Neural crest cell (in vitro differentiated cells): Measurements from ENCODE around the gene MEGF6. TPM values are rescaled to one million over a fixed set of nuclear protein-coding genes. Genes with fewer than 3 reads are reported as not detected.

ENCODE experiments used
- DNase-seq: peaks from one replicate; pipeline ENCODE4 v3.0.0; 2021; ENCODE audit warnings: low read depth, mixed read lengths, low spot score
- H3K27ac Mint-ChIP-seq: one replicate; pipeline ENCODE4 v1.8.0; 2021; ENCODE audit warnings: mild to moderate bottlenecking, mixed read lengths; ENCODE audit not compliant: unreplicated experiment
- H3K27me3 Mint-ChIP-seq: 2 replicates; pipeline ENCODE4 v1.8.0; 2021; ENCODE audit warnings: low read depth, mild to moderate bottlenecking, mixed read lengths
- H3K36me3 Mint-ChIP-seq: 2 replicates; pipeline ENCODE4 v1.8.0; 2021; ENCODE audit warnings: low read depth, mild to moderate bottlenecking, mixed read lengths
- H3K4me1 Mint-ChIP-seq: 2 replicates; pipeline ENCODE4 v1.8.0; 2021; ENCODE audit warnings: mixed read lengths
- H3K4me3 Mint-ChIP-seq: one replicate; pipeline ENCODE4 v1.8.0; 2021; ENCODE audit warnings: mild to moderate bottlenecking, mixed read lengths
- H3K9me3 Mint-ChIP-seq: 2 replicates; pipeline ENCODE4 v1.8.0; 2021; ENCODE audit warnings: mixed read lengths
- total RNA-seq: library from RNA; stranded (reverse); gene quantifications from 2 replicates; pipeline ENCODE4 v1.2.1, GENCODE V29; 2021
- TF ChIP-seq, protein P1 (sequence below): fragments of 200-600 bp; sonication (generic); conservative IDR thresholded peaks from 2 replicates; pipeline ENCODE4 v1.5.0; 2021; ENCODE audit warnings: antibody characterized with exemption, mild to moderate bottlenecking

The MEGF6 gene
- total RNA-seq, 1 donor from 2014 or later, result 36.7 TPM

DNA sequence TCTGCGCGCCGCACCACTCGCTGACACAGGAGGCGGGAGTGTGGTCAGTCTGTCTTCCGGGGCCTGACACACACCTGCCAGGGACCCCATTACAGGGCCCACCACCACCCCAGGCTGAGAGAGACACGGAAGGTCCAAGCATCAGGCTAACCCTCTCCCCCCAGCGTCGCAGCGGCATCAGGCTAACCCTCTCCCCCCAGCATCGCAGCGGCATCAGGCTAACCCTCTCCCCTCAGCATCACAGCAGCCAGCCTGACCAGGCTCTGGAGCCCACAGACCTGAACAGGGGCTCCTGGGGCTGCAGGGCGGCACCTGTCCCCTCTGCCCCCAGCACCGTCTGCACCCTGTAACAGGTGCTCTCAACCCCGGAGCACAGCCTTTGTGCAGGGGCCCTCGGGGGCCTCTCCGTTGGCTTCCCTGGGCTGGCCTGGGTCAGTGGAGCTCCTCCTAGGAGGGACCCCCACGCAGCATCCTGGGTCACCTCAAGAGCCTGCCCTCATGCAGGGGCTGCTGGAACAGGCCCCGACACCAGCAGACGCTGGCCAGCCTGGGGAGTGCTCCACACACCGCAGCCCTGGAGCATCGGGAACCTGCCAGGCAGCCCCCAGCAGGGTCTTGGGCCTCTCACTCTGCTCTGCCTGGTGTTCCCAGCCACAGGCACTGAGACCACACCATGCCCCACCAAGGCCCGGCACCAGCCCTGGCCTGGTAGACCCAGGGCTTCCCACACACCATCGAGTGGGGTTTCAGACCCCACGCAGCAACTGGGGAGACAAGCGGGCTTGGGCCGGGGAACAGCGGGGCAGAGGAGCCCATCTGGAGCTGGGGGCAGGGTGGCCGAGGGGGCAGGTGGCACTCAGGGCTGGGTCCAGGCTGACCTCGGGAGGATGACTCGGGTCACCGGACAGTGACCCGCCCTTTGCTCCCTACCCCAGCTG is 67.0 kb downstream of the MEGF6 start:
- H3K4me1 Mint-ChIP-seq, result peaks cover 7% of the 10 kb centered on the region
- no peaks in the 10 kb centered on the region for H3K27me3 Mint-ChIP-seq
- no peak for DNase-seq
- no peak overlapping the region for H3K27ac Mint-ChIP-seq
- H3K4me3 Mint-ChIP-seq, result no peak overlapping the region
- TF ChIP-seq, protein P1, sequence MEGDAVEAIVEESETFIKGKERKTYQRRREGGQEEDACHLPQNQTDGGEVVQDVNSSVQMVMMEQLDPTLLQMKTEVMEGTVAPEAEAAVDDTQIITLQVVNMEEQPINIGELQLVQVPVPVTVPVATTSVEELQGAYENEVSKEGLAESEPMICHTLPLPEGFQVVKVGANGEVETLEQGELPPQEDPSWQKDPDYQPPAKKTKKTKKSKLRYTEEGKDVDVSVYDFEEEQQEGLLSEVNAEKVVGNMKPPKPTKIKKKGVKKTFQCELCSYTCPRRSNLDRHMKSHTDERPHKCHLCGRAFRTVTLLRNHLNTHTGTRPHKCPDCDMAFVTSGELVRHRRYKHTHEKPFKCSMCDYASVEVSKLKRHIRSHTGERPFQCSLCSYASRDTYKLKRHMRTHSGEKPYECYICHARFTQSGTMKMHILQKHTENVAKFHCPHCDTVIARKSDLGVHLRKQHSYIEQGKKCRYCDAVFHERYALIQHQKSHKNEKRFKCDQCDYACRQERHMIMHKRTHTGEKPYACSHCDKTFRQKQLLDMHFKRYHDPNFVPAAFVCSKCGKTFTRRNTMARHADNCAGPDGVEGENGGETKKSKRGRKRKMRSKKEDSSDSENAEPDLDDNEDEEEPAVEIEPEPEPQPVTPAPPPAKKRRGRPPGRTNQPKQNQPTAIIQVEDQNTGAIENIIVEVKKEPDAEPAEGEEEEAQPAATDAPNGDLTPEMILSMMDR, result no peak
- H3K9me3 Mint-ChIP-seq, result no peaks in the 10 kb centered on the region
- H3K36me3 Mint-ChIP-seq, result no peaks in the 10 kb centered on the region

DNA sequence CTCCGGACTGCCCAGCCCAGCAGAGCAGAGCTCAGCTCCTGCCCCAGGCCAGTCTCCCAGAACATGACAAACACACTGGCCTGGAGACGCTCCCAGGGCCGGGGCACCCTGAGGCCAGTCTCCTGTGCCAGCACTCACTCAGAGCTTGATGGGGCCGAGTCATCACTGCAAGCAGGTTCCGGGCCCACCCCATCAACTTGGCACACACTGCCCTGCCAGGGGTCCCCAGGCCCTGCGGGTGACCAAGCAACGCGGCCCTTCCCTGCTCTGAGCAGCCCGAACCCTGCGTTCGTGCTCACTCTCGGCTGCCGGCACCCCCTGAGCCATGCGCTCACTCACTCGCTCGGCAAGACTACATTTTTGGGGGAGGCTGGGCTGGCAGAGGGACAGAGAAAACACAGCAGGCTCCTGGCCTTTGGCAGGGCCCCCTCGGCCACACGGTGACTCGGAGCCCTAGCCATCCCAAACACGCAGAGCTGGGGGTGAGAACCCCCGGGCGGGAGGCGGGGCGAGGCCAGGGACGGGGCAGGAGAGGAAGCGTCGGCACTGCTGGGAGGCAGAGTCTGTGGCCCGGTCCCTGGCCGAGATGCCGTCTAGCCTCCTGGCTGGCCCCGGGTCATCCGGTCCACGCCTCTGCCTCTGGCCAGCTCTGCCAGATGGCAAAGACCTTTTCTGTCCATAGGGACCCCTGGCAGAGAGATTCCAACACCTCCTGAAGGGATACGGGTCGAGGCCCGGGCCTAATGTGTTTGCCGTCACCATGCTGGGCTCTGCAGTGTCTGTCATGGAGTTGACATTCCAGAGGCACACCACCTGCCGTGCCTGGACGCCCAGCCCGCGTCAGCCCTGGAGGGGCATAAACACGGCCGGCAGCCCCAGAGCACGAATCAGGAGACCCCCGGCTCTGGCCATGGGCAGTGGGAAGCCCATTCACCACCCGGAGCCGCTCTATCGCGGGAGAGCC is 68.0 kb downstream of the MEGF6 start:
- Mint-ChIP-seq H3K27ac (no peak overlapping the region), H3K4me1 (peaks cover 7% of the 10 kb centered on the region), H3K36me3 (no peaks in the 10 kb centered on the region), H3K9me3 (no peaks in the 10 kb centered on the region), H3K4me3 (no peak overlapping the region), H3K27me3 (no peaks in the 10 kb centered on the region)
- TF ChIP-seq, protein P1, result no peak
- no peak for DNase-seq

DNA sequence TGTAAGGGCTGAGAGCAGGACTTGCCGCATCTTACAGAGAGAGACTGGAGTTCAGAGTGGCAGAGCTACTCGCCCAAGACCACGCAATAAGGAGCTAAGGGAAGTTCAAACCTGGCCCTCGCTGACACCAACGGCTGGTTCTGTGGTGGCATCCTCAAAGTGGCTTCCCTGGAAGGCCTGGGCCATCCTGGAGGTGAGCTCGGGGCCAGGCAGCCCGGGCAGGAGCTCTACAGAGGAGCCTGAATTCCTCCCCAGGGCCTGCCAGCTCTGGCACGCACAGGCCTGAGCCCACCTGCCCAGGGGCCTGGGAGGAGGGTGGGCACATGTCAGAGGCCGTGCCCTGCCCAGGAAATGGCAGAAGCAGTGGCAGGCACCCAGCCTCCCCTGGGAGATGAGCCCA is 68.6 kb downstream of the MEGF6 start:
- Mint-ChIP-seq H3K36me3 (no peaks in the 10 kb centered on the region), H3K27me3 (no peaks in the 10 kb centered on the region), H3K27ac (no peak overlapping the region), H3K4me1 (peaks cover 7% of the 10 kb centered on the region), H3K4me3 (no peak overlapping the region), H3K9me3 (no peaks in the 10 kb centered on the region)
- no peak for DNase-seq
- TF ChIP-seq, protein P1, result no peak

DNA sequence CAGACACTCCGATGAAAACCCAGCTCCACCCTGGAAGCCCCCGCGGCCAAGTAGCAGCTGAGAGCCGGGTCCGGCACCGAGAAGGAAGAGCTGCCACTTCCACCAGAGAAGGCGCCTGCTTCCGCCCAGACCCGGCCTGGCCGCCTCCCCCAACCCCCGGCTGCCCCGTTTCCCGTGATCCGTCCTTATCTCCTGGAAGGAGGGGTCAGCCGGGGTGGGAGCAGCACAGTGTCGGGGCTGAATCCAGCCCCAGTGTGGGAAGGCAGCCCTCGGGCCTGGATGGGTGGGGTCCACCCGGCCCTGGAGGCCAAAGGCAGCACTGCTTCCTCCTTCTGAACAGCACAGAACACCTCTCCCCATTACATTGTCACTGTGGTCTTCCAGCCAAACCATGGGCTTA is 69.4 kb downstream of the MEGF6 start:
- Mint-ChIP-seq H3K27me3 (no peaks in the 10 kb centered on the region), H3K9me3 (no peaks in the 10 kb centered on the region), H3K4me3 (no peak overlapping the region), H3K27ac (no peak overlapping the region), H3K36me3 (no peaks in the 10 kb centered on the region), H3K4me1 (peaks cover 7% of the 10 kb centered on the region)
- TF ChIP-seq, protein P1, result no peak
- DNase-seq, result no peak

DNA sequence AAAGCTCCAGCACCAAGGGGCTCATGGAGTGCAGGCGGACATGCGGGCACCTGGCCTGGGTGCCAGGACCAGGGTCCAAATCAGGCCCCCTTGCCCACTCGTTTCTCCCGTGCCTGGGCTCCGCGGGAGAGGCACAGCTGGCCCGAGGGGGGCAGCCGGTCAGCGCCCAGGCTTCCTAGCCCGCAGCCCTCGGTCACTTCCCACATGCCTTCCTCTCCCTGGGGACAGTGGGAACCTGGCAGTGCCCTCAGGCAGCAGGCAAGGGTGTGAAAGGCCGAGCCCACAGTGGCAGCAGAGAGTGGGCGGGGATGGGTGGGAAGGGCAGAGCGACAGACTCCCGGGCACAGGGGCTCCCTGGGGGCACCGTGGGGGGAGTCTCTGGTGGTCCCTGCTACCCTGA is 69.8 kb downstream of the MEGF6 start:
- Mint-ChIP-seq H3K27ac (no peak overlapping the region), H3K4me1 (peaks cover 7% of the 10 kb centered on the region), H3K4me3 (no peak overlapping the region), H3K27me3 (no peaks in the 10 kb centered on the region), H3K36me3 (no peaks in the 10 kb centered on the region), H3K9me3 (no peaks in the 10 kb centered on the region)
- TF ChIP-seq, protein P1, result no peak
- no peak for DNase-seq
